Liver (tissue), 9 donors: ENCODE data around the gene B3GALT2. TPM values are rescaled to one million over a fixed set of nuclear protein-coding genes. Genes with fewer than 3 reads are reported as not detected.

Experiments used
- DNase-seq: peaks from one replicate; pipeline ENCODE4 v3.0.0-alpha.2; 2017; ENCODE audit warnings: low spot score
- H3K27ac ChIP-seq, 2 donors: one replicate each; pipeline ENCODE4 v1.7.0; 2013; ENCODE audit warnings: inconsistent platforms in 2 of 2, low read length in 2 of 2, control low read depth in 1 of 2, low read depth in 1 of 2, mild to moderate bottlenecking in 1 of 2
- H3K27me3 ChIP-seq, 4 donors: one replicate each; pipeline versions ENCODE4 v1.6.1 to v1.7.0; 2013; ENCODE audit warnings: low read length in 3 of 4, inconsistent platforms in 1 of 4, mild to moderate bottlenecking in 1 of 4, moderate library complexity in 1 of 4; ENCODE audit not compliant: control insufficient read depth in 4 of 4, insufficient read depth in 4 of 4
- H3K36me3 ChIP-seq, 4 donors: one replicate each; pipeline versions ENCODE4 v1.6.1 to v1.7.0; 2013; ENCODE audit warnings: low read length in 3 of 4, mild to moderate bottlenecking in 3 of 4, low read depth in 1 of 4, moderate library complexity in 1 of 4; ENCODE audit not compliant: control insufficient read depth in 4 of 4, insufficient read depth in 3 of 4
- H3K4me1 ChIP-seq, 4 donors: one replicate each; pipeline versions ENCODE4 v1.6.1 to v1.7.0; 2013; ENCODE audit warnings: low read length in 3 of 4, mild to moderate bottlenecking in 3 of 4, moderate library complexity in 1 of 4; ENCODE audit not compliant: control insufficient read depth in 4 of 4, insufficient read depth in 4 of 4
- H3K4me3 ChIP-seq, 3 donors: one replicate each; pipeline versions ENCODE4 v1.6.1 to v1.7.0; 2013; ENCODE audit warnings: low read length in 3 of 3, control low read depth in 1 of 3, low read depth in 1 of 3, mild to moderate bottlenecking in 1 of 3
- H3K9ac ChIP-seq, 2 donors: one replicate each; pipeline ENCODE4 v1.7.0; 2013; ENCODE audit warnings: low read length in 2 of 2, mild to moderate bottlenecking in 2 of 2, moderate library complexity in 2 of 2, control low read depth in 1 of 2, low read depth in 1 of 2
- H3K9me3 ChIP-seq, 4 donors: one replicate each; pipeline versions ENCODE4 v1.6.1 to v1.7.0; 2013; ENCODE audit warnings: low read length in 3 of 4; ENCODE audit not compliant: control insufficient read depth in 4 of 4
- ATF3 ChIP-seq: IDR thresholded peaks from 2 replicates; pipeline ENCODE4 v1.6.1; 2016; ENCODE audit warnings: antibody characterized with exemption
- CTCF ChIP-seq: fragments of 150-350 bp; IDR thresholded peaks from 2 replicates; pipeline ENCODE4 v1.5.1; 2017; ENCODE audit warnings: improper control_type of control experiment, low read depth, low read length; ENCODE audit not compliant: missing input control
- EGR1 ChIP-seq, 2 donors: IDR thresholded peaks; 2 replicates each; pipeline ENCODE4 v1.6.1; 2016 to 2018; ENCODE audit warnings: antibody characterized with exemption in 2 of 2, low read depth in 2 of 2
- FOXA1 ChIP-seq: IDR thresholded peaks from 2 replicates; pipeline ENCODE4 v1.6.1; 2016; ENCODE audit warnings: antibody characterized with exemption
- FOXA2 ChIP-seq: IDR thresholded peaks from 2 replicates; pipeline ENCODE4 v1.6.1; 2016; ENCODE audit warnings: antibody characterized with exemption
- HNF4G ChIP-seq: IDR thresholded peaks from 2 replicates; pipeline ENCODE4 v1.6.1; 2016; ENCODE audit warnings: antibody characterized with exemption
- JUND ChIP-seq, 2 donors: IDR thresholded peaks; 2 replicates each; pipeline ENCODE4 v1.6.1; 2016; ENCODE audit warnings: antibody characterized with exemption in 2 of 2
- MAX ChIP-seq: IDR thresholded peaks from 2 replicates; pipeline ENCODE4 v1.6.1; 2016; ENCODE audit warnings: antibody characterized with exemption
- NR2F2 ChIP-seq: IDR thresholded peaks from 2 replicates; pipeline ENCODE4 v1.6.1; 2016; ENCODE audit warnings: antibody characterized with exemption
- RAD21 ChIP-seq, 2 donors: IDR thresholded peaks; 2 replicates each; pipeline ENCODE4 v1.6.1; 2016; ENCODE audit warnings: antibody characterized with exemption in 2 of 2, mild to moderate bottlenecking in 2 of 2
- RXRA ChIP-seq, 2 donors: IDR thresholded peaks; 2 replicates each; pipeline ENCODE4 v1.6.1; 2017 to 2018; ENCODE audit warnings: antibody characterized with exemption in 2 of 2, mild to moderate bottlenecking in 1 of 2
- SP1 ChIP-seq: IDR thresholded peaks from 2 replicates; pipeline ENCODE4 v1.6.1; 2018; ENCODE audit warnings: antibody characterized with exemption, mild to moderate bottlenecking
- TAF1 ChIP-seq: conservative IDR thresholded peaks from 2 replicates; pipeline ENCODE4 v1.6.1; 2016; ENCODE audit warnings: antibody characterized with exemption, mild to moderate bottlenecking
- YY1 ChIP-seq: IDR thresholded peaks from 2 replicates; pipeline ENCODE4 v1.6.1; 2016; ENCODE audit warnings: antibody characterized with exemption, mild to moderate bottlenecking
- ZBTB33 ChIP-seq: IDR thresholded peaks from 2 replicates; pipeline ENCODE4 v1.6.1; 2016; ENCODE audit warnings: antibody characterized with exemption
- WGBS: extraction: QIAGEN DNeasy Blood & Tissue Kit; methylation state at CpG from one replicate; pipeline ENCODE4 v1.1.7; 2013; 5-methylcytosine and 5-hydroxymethylcytosine counted together
- polyA plus RNA-seq, 2 donors: library from polyadenylated mRNA; stranded (reverse) in 1 of 2; unstranded in 1 of 2; fragments of 200-250 nt in 1 of 2; fragments of >200 nt in 1 of 2; fragmentation: Nextera tagmentation in 1 of 2; extraction: Ambion mirVana in 1 of 2; gene quantifications; one replicate each; pipeline versions ENCODE4 v1.2.1 to v1.2.3, GENCODE V29; 2013 to 2015
- total RNA-seq, 2 donors: library from RNA; depleted of rRNA; stranded (reverse); fragments of >200 nt; gene quantifications; one replicate each; pipeline ENCODE4 v1.2.3, GENCODE V29; 2014
- donor health status: healthy.
- donor health status: healthy.
- donor health status: healthy.
- donor health status: healthy.
- donor health status: healthy.

Gene B3GALT2
- total and polyA plus RNA-seq, 4 donors: 0.10 to 1.9 (median 0.35) TPM

- Histone ChIP-seq H3K4me3 (no peak overlapping the region), H3K27me3 (no peaks in the 10 kb centered on the region), H3K9ac (no peak overlapping the region), H3K36me3 (peaks cover 2 to 15% (median 7%) of the 10 kb centered on the region in 4 donors), H3K9me3 (no peaks in the 10 kb centered on the region), H3K27ac (no peak overlapping the region), H3K4me1 (peaks cover 0 to 3% (median 0%) of the 10 kb centered on the region in 4 donors)
- no peak for TF ChIP-seq CTCF
- TF ChIP-seq HNF4G: no peak
- TF ChIP-seq FOXA1: no peak
- no peak for TF ChIP-seq JUND (IDR thresholded peaks at IDR 0.05)
- no peak for TF ChIP-seq RXRA (IDR thresholded peaks at IDR 0.05)
- TF ChIP-seq ZBTB33: no peak
- DNase-seq: no peak
- WGBS: 85% methylated on average over 2 of the region's 2 CpGs
Measured at GRCh38 chr1:193157360-193157759, 29.1 kb downstream of the B3GALT2 start.

GRCh38 chr1:193156822-193157142 lies 29.6 kb downstream of the B3GALT2 start:
- TF ChIP-seq HNF4G (no peak), SP1 (no peak), FOXA2 (no peak), FOXA1 (no peak), CTCF (no peak)
- 88% methylated on average over 3 of the region's 3 CpGs for WGBS
- no peak overlapping the region for H3K4me3 ChIP-seq
- no peaks in the 10 kb centered on the region for H3K27me3 ChIP-seq
- DNase-seq: no peak
- no peaks in the 10 kb centered on the region for H3K9me3 ChIP-seq
- H3K9ac ChIP-seq: no peak overlapping the region
- peaks cover 0 to 3% (median 0%) of the 10 kb centered on the region in 4 donors for H3K4me1 ChIP-seq
- H3K27ac ChIP-seq: no peak overlapping the region
- H3K36me3 ChIP-seq: peaks cover 2 to 18% (median 8%) of the 10 kb centered on the region in 4 donors

GRCh38 chr1:193156117-193156821 lies 30.1 kb downstream of the B3GALT2 start:
- no peaks in the 10 kb centered on the region for H3K9me3 ChIP-seq
- no peak for DNase-seq
- peaks cover 0 to 3% (median 0%) of the 10 kb centered on the region in 4 donors for H3K4me1 ChIP-seq
- no peak overlapping the region for H3K27ac ChIP-seq
- H3K9ac ChIP-seq: no peak overlapping the region
- no peak overlapping the region for H3K4me3 ChIP-seq
- 87% methylated on average over 3 of the region's 3 CpGs for WGBS
- H3K36me3 ChIP-seq: peaks cover 2 to 18% (median 10%) of the 10 kb centered on the region in 4 donors
- no peaks in the 10 kb centered on the region for H3K27me3 ChIP-seq
- TF ChIP-seq RXRA (IDR thresholded peaks at IDR 0.05) (no peak), SP1 (no peak), YY1 (no peak), FOXA1 (no peak), CTCF (no peak), RAD21 (IDR thresholded peaks at IDR 0.05) (no peak), MAX (no peak), ATF3 (no peak), HNF4G (no peak), NR2F2 (no peak), TAF1 (no peak), EGR1 (IDR thresholded peaks at IDR 0.05; ENCODE audit: low read depth in 2 of 2) (no peak)
